B cell (primary cell): ENCODE measurements around the gene SLC29A3. TPM values are rescaled to one million over a fixed set of nuclear protein-coding genes. Genes with fewer than 3 reads are reported as not detected.

ENCODE experiments used
- ATAC-seq: fragments of 200-7000 bp; cut with Tn5 transposase; one replicate; pipeline ENCODE4 v1.10.0; 2021; ENCODE audit warnings: low read depth, mild to moderate bottlenecking, moderate number of reproducible peaks, moderate library complexity
- CTCF ChIA-PET: fragments of 350-600 bp; sonication (Branson Sonifier 250); formaldehyde crosslinking; loops from one replicate; lab custom pipeline; 2021; ENCODE audit warnings: antibody characterized with exemption, inconsistent platforms; lab: Charles Lee
- POLR2A ChIA-PET: fragments of 350-600 bp; sonication (Branson Sonifier 250); formaldehyde crosslinking; loops from one replicate; lab custom pipeline; 2021; ENCODE audit warnings: antibody characterized with exemption; lab: Charles Lee
- DNase-seq: peaks from one replicate; pipeline ENCODE4 v3.0.0; 2013
- H2AFZ ChIP-seq: 2 replicates; pipeline ENCODE4 v1.6.1; 2012; ENCODE audit warnings: mild to moderate bottlenecking, low read depth, low read length; ENCODE audit not compliant: insufficient read depth, poor library complexity, severe bottlenecking
- H3K27ac ChIP-seq, 2 donors: 1 replicate in 1 of 2; 2 replicates in 1 of 2; pipeline ENCODE4 v1.5.1; 2012 to 2013; ENCODE audit warnings: low read length in 2 of 2, mild to moderate bottlenecking in 2 of 2, moderate library complexity in 1 of 2
- H3K27me3 ChIP-seq, 4 experiments: fragments of 200-600 bp in 1 of 4; sonication (generic) in 1 of 4; replicated peaks in 1 of 4; 1 replicate in 2 of 4; 2 replicates in 2 of 4; pipeline versions ENCODE4 v1.6.1 to v1.7.0; 2013 to 2016; ENCODE audit warnings: low read length in 3 of 4, mild to moderate bottlenecking in 2 of 4, mixed read lengths in 1 of 4, moderate library complexity in 1 of 4; ENCODE audit not compliant: insufficient read depth in 4 of 4, control insufficient read depth in 3 of 4; ENCODE audit errors: control extremely low read depth in 1 of 4
- H3K36me3 ChIP-seq, 2 experiments: replicated peaks in 1 of 2; 1 replicate in 1 of 2; 2 replicates in 1 of 2; pipeline versions ENCODE4 v1.6.1 to v1.7.1; 2013; ENCODE audit warnings: low read length in 1 of 2; ENCODE audit not compliant: insufficient read depth in 2 of 2, control insufficient read depth in 1 of 2; ENCODE audit errors: control extremely low read depth in 1 of 2, extremely low read depth in 1 of 2
- H3K4me1 ChIP-seq, 2 donors: fragments of 200-600 bp in 1 of 2; sonication (generic) in 1 of 2; 1 replicate in 1 of 2; 2 replicates in 1 of 2; pipeline versions ENCODE4 v1.5.1 to v1.6.1; 2013 to 2017; ENCODE audit warnings: low read length in 2 of 2; ENCODE audit not compliant: control insufficient read depth in 2 of 2, insufficient read depth in 2 of 2
- H3K4me2 ChIP-seq: replicated peaks from 2 replicates; pipeline ENCODE3; 2012; ENCODE audit warnings: mild to moderate bottlenecking, low read depth, low read length; ENCODE audit not compliant: poor library complexity, severe bottlenecking
- H3K4me3 ChIP-seq, 5 experiments: fragments of 200-600 bp in 1 of 5; sonication (generic) in 1 of 5; 1 replicate in 3 of 5; 2 replicates in 2 of 5; pipeline versions ENCODE4 v1.5.1 to v1.7.0; 2011 to 2016; ENCODE audit warnings: low read length in 4 of 5, mild to moderate bottlenecking in 4 of 5, low read depth in 2 of 5, control low read depth in 1 of 5, moderate library complexity in 1 of 5; ENCODE audit not compliant: insufficient read depth in 1 of 5; ENCODE audit errors: control extremely low read depth in 1 of 5, extremely low read depth in 1 of 5
- H3K79me2 ChIP-seq: fragments of 200-600 bp; sonication (generic); one replicate; pipeline ENCODE4 v1.6.0; 2016; ENCODE audit warnings: low read length; ENCODE audit not compliant: control insufficient read depth, insufficient read depth
- H3K9ac ChIP-seq: fragments of 200-600 bp; sonication (generic); 2 replicates; pipeline ENCODE4 v1.6.1; 2017; ENCODE audit warnings: mild to moderate bottlenecking, low read length, moderate library complexity
- H3K9me3 ChIP-seq, 3 donors: one replicate each; pipeline versions ENCODE4 v1.6.1 to v1.7.1; 2013; ENCODE audit warnings: low read length in 2 of 3; ENCODE audit not compliant: control insufficient read depth in 2 of 3, insufficient read depth in 1 of 3; ENCODE audit errors: control extremely low read depth in 1 of 3
- H4K20me1 ChIP-seq: 2 replicates; pipeline ENCODE4 v1.6.0; 2012; ENCODE audit warnings: mild to moderate bottlenecking, low read length; ENCODE audit not compliant: insufficient read depth, control insufficient read depth, poor library complexity, severe bottlenecking
- H3K27ac Mint-ChIP-seq: one replicate; pipeline ENCODE4 v1.8.0; 2021; ENCODE audit warnings: mixed read lengths
- H3K27me3 Mint-ChIP-seq: one replicate; pipeline ENCODE4 v1.8.0; 2021; ENCODE audit warnings: mixed read lengths
- H3K4me1 Mint-ChIP-seq: one replicate; pipeline ENCODE4 v1.8.0; 2021; ENCODE audit warnings: mixed read lengths
- H3K4me3 Mint-ChIP-seq: one replicate; pipeline ENCODE4 v1.8.0; 2021; ENCODE audit warnings: mixed read lengths
- H3K9me3 Mint-ChIP-seq: one replicate; pipeline ENCODE4 v1.8.0; 2022; ENCODE audit warnings: mixed read lengths; ENCODE audit not compliant: insufficient read depth
- CTCF ChIP-seq: fragments of 200-600 bp; IDR thresholded peaks from one replicate; pipeline ENCODE4 v1.8.0; 2022; ENCODE audit warnings: antibody characterized with exemption, mild to moderate bottlenecking
- EZH2 ChIP-seq: IDR thresholded peaks from 2 replicates; pipeline ENCODE4 v1.6.1; 2012; ENCODE audit warnings: borderline replicate concordance, low read depth, mild to moderate bottlenecking, moderate library complexity, low read length; ENCODE audit not compliant: insufficient read depth, poor library complexity, severe bottlenecking
- WGBS: methylation state at CpG from one replicate; pipeline ENCODE4 v1.1.5; 2013; ENCODE audit warnings: missing lambda C conversion rate; ENCODE audit not compliant: insufficient coverage; 5-methylcytosine and 5-hydroxymethylcytosine counted together
- intact Hi-C: fragments of 100-400 bp; cut with micrococcal nuclease; formaldehyde crosslinking; loops from one replicate; pipeline ENCODE4 v1.10.0; 2022
- polyA plus RNA-seq: library from polyadenylated mRNA; depleted of rRNA; stranded (reverse); fragments of >200 nt; gene quantifications from 2 replicates; pipeline ENCODE4 v1.2.3, GENCODE V29; 2012
- total RNA-seq, 2 donors: library from RNA; stranded (reverse); fragments of 120-200 nt in 1 of 2; gene quantifications; 1 replicate in 1 of 2; 2 replicates in 1 of 2; pipeline versions ENCODE4 v1.2.3 to v1.2.4, GENCODE V29; 2013 to 2022

SLC29A3 gene
- total and polyA plus RNA-seq, 2 donors (not counting 1 experiment from before 2014, with no cell fraction given) = 4.5 to 8.2 TPM

- peaks cover 0 to 3% of the 10 kb centered on the region in 2 experiments for H3K36me3 ChIP-seq
- H3K27me3 ChIP-seq = no peaks in the 10 kb centered on the region
Observed at GRCh38 chr10:71344154-71344925, 25.3 kb downstream of the SLC29A3 start.

More at GRCh38 chr10:71344154-71344925, 25.3 kb downstream of the SLC29A3 start:
- Mint-ChIP-seq H3K9me3 (no peaks in the 10 kb centered on the region), H3K4me1 (no peaks in the 10 kb centered on the region), H3K4me3 (no peak overlapping the region), H3K27ac (no peak overlapping the region), H3K27me3 (no peaks in the 10 kb centered on the region)
- DNase-seq (no peak), ATAC-seq (no peak)
- Histone ChIP-seq H3K4me2 (no peak overlapping the region), H4K20me1 (no peaks in the 10 kb centered on the region), H3K9me3 (no peaks in the 10 kb centered on the region), H2AFZ (no peak overlapping the region), H3K9ac (no peak overlapping the region), H3K79me2 (no peaks in the 10 kb centered on the region), H3K4me3 (no peak overlapping the region), H3K4me1 (no peaks in the 10 kb centered on the region), H3K27ac (no peak overlapping the region)
- ChIA-PET POLR2A (no interaction called here), CTCF (interaction anchor here (0.7 to 2.8 kb wide), 4 partner anchors 14 to 225 kb away, joined by 3 to 7 read pairs (median 4); no protein-coding TSS in a partner anchor)
- TF ChIP-seq EZH2 (no peak), CTCF (no peak)
- WGBS = 89% methylated on average over 8 of the region's 9 CpGs
- intact Hi-C loops = no loop called here
